ENCODE results near the gene MAPT. TPM values are rescaled to one million over a fixed set of nuclear protein-coding genes. Genes with fewer than 3 reads are reported as not detected.

The MAPT gene
- total RNA-seq, 1 experiment from 2014 or later, result 37.5 TPM

- no TSS peak for BruUV-seq (replicated peaks)
Measured at GRCh38 chr17:45874151-45874550, 20.2 kb upstream of the MAPT start.

DNA sequence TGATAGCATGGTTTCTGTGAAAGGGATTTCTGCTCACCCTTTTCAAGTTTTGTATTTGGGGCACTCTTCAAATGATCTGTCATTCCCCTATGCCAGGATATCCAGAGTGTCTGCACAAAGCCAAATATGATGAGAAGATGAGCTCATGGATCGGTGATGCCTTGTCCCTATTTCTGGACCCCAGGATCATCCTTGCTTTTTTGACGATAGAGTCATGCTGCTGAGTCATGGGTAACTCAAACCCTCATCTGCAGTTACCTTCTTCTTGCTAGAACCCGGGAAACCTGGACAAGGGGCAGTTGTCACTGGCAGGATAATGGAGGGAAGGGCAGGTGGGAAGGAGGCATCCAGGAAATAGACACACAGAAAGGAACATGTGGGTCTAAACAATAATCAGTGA, 17.8 kb upstream of the MAPT start:
- Histone ChIP-seq H3K36me3 (ENCODE audit: control insufficient read depth in 1 of 2, insufficient read depth in 2 of 2, low read length in 2 of 2) (no peaks in the 10 kb centered on the region), H3K9ac (ENCODE audit: low read length) (no peak overlapping the region), H3K4me2 (ENCODE audit: low read length) (no peak overlapping the region), H3K9me2 (ENCODE audit: insufficient read depth) (no peaks in the 10 kb centered on the region), H3K27me3 (ENCODE audit: insufficient read depth, low read length) (no peaks in the 10 kb centered on the region; the same call in 1 of the 2 replicates), H2AFZ (ENCODE audit: low read depth, low read length, poor library complexity, severe bottlenecking) (no peak overlapping the region), H3K4me1 (ENCODE audit: control insufficient read depth in 1 of 2, insufficient read depth in 2 of 2, low read length in 2 of 2) (peaks cover 0 to 5% of the 10 kb centered on the region in 2 experiments; a peak in 1 of 4 replicates), H3K4me3 (replicated peaks in 1 of 2; ENCODE audit: low read depth in 1 of 2, low read length in 2 of 2) (no peak overlapping the region), H4K20me1 (ENCODE audit: insufficient read depth) (no peaks in the 10 kb centered on the region), H3K27ac (ENCODE audit: low read depth, low read length) (no peak overlapping the region), H3K79me2 (ENCODE audit: insufficient read depth, low read length) (no peaks in the 10 kb centered on the region), H3K9me3 (ENCODE audit: control insufficient read depth in 1 of 2, insufficient read depth in 1 of 2, low read depth in 1 of 2, low read length in 2 of 2) (no peaks in the 10 kb centered on the region)
- BruUV-seq (replicated peaks), result no TSS peak
- RAD21 ChIA-PET (ENCODE audit: low non-redundant PET in 1 of 2, low total read pairs in 2 of 2, uncharacterized antibody in 2 of 2, unreplicated experiment in 2 of 2), result no interaction called here
- ATAC-seq, result no peak
- POLR2A ChIA-PET, result no interaction called here
- no peak for DNase-seq (ENCODE audit: low read depth, low spot score)
- intact Hi-C loops (cut with micrococcal nuclease), result no loop called here
- CTCF ChIA-PET, result interaction anchor here (1.0 to 1.4 kb wide), 3 partner anchors 10 to 44 kb away, joined by 3 read pairs; partner anchors contain the start of gene MAPT
- no peak for TF ChIP-seq SP1 (IDR thresholded peaks at IDR 0.05; ENCODE audit: low read depth)
- TF ChIP-seq, protein P1, sequence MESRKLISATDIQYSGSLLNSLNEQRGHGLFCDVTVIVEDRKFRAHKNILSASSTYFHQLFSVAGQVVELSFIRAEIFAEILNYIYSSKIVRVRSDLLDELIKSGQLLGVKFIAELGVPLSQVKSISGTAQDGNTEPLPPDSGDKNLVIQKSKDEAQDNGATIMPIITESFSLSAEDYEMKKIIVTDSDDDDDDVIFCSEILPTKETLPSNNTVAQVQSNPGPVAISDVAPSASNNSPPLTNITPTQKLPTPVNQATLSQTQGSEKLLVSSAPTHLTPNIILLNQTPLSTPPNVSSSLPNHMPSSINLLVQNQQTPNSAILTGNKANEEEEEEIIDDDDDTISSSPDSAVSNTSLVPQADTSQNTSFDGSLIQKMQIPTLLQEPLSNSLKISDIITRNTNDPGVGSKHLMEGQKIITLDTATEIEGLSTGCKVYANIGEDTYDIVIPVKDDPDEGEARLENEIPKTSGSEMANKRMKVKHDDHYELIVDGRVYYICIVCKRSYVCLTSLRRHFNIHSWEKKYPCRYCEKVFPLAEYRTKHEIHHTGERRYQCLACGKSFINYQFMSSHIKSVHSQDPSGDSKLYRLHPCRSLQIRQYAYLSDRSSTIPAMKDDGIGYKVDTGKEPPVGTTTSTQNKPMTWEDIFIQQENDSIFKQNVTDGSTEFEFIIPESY (IDR thresholded peaks at IDR 0.05; ENCODE audit: extremely low read depth, insufficient replicate concordance, low read length), result no peak
- no peak for TF ChIP-seq CEBPB (IDR thresholded peaks at IDR 0.05; ENCODE audit: low read depth)
- TF ChIP-seq, protein P2, sequence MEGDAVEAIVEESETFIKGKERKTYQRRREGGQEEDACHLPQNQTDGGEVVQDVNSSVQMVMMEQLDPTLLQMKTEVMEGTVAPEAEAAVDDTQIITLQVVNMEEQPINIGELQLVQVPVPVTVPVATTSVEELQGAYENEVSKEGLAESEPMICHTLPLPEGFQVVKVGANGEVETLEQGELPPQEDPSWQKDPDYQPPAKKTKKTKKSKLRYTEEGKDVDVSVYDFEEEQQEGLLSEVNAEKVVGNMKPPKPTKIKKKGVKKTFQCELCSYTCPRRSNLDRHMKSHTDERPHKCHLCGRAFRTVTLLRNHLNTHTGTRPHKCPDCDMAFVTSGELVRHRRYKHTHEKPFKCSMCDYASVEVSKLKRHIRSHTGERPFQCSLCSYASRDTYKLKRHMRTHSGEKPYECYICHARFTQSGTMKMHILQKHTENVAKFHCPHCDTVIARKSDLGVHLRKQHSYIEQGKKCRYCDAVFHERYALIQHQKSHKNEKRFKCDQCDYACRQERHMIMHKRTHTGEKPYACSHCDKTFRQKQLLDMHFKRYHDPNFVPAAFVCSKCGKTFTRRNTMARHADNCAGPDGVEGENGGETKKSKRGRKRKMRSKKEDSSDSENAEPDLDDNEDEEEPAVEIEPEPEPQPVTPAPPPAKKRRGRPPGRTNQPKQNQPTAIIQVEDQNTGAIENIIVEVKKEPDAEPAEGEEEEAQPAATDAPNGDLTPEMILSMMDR (IDR thresholded peaks at IDR 0.05 in 2 of 3, conservative IDR thresholded peaks at IDR 0.05 in 1 of 3; ENCODE audit: borderline replicate concordance in 1 of 3, insufficient read depth in 1 of 3, low read depth in 2 of 3, low read length in 2 of 3), result no peak
- TF ChIP-seq FOSL1 (IDR thresholded peaks at IDR 0.05; ENCODE audit: low read depth), result no peak
- TF ChIP-seq JUND (IDR thresholded peaks at IDR 0.05), result no peak
- TF ChIP-seq EZH2 (IDR thresholded peaks at IDR 0.05), result no peak

More at GRCh38 chr17:45874151-45874550, 20.2 kb upstream of the MAPT start:
- H3K4me2 ChIP-seq (ENCODE audit: low read length), result no peak overlapping the region
- H3K27me3 ChIP-seq (ENCODE audit: insufficient read depth, low read length), result no peaks in the 10 kb centered on the region; the same call in 1 of the 2 replicates
- H3K79me2 ChIP-seq (ENCODE audit: insufficient read depth, low read length), result no peaks in the 10 kb centered on the region
- ATAC-seq (no peak), DNase-seq (ENCODE audit: low read depth, low spot score) (no peak)
- H4K20me1 ChIP-seq (ENCODE audit: insufficient read depth), result no peaks in the 10 kb centered on the region
- no peaks in the 10 kb centered on the region for H3K36me3 ChIP-seq (ENCODE audit: control insufficient read depth in 1 of 2, insufficient read depth in 2 of 2, low read length in 2 of 2)
- H3K4me3 ChIP-seq (replicated peaks in 1 of 2; ENCODE audit: low read depth in 1 of 2, low read length in 2 of 2), result no peak overlapping the region
- no peak overlapping the region for H2AFZ ChIP-seq (ENCODE audit: low read depth, low read length, poor library complexity, severe bottlenecking)
- H3K9me2 ChIP-seq (ENCODE audit: insufficient read depth), result no peaks in the 10 kb centered on the region
- TF ChIP-seq CEBPB (IDR thresholded peaks at IDR 0.05; ENCODE audit: low read depth), result no peak
- TF ChIP-seq FOSL1 (IDR thresholded peaks at IDR 0.05; ENCODE audit: low read depth), result no peak
- TF ChIP-seq SRF (IDR thresholded peaks at IDR 0.05; ENCODE audit: low read depth), result no peak
- no peak for TF ChIP-seq SIN3A (IDR thresholded peaks at IDR 0.05; ENCODE audit: low read depth)
- TF ChIP-seq EGR1 (IDR thresholded peaks at IDR 0.05; ENCODE audit: low read depth), result no peak
- TF ChIP-seq MAX (IDR thresholded peaks at IDR 0.05), result no peak
- no peak for TF ChIP-seq ZNF274 (IDR thresholded peaks at IDR 0.05; ENCODE audit: low read depth, low read length)
- H3K9me3 ChIP-seq (ENCODE audit: control insufficient read depth in 1 of 2, insufficient read depth in 1 of 2, low read depth in 1 of 2, low read length in 2 of 2), result no peaks in the 10 kb centered on the region
- H3K27ac ChIP-seq (ENCODE audit: low read depth, low read length), result no peak overlapping the region
- intact Hi-C loops (cut with micrococcal nuclease), result no loop called here
- CTCF ChIA-PET, result interaction anchor here (0.7 to 0.8 kb wide), 2 partner anchors 18 to 22 kb away, joined by 3 to 4 read pairs; no protein-coding TSS in a partner anchor
- no peak overlapping the region for H3K9ac ChIP-seq (ENCODE audit: low read length)
- RAD21 ChIA-PET (ENCODE audit: low non-redundant PET in 1 of 2, low total read pairs in 2 of 2, uncharacterized antibody in 2 of 2, unreplicated experiment in 2 of 2), result no interaction called here
- peaks cover 0 to 10% of the 10 kb centered on the region in 2 experiments; a peak in 2 of 4 replicates for H3K4me1 ChIP-seq (ENCODE audit: control insufficient read depth in 1 of 2, insufficient read depth in 2 of 2, low read length in 2 of 2)
- POLR2A ChIA-PET, result interaction anchor here (0.7 kb wide), 1 partner anchor 118 kb away, joined by 3 read pairs; no protein-coding TSS in a partner anchor

All from HCT116 (cell line).